Measurements from ENCODE around the gene CPT2.

CPT2 gene

GRCh38 chr1:53196017-53196484 lies 573 bp upstream of the CPT2 start:
- TF ChIP-seq, protein P1, sequence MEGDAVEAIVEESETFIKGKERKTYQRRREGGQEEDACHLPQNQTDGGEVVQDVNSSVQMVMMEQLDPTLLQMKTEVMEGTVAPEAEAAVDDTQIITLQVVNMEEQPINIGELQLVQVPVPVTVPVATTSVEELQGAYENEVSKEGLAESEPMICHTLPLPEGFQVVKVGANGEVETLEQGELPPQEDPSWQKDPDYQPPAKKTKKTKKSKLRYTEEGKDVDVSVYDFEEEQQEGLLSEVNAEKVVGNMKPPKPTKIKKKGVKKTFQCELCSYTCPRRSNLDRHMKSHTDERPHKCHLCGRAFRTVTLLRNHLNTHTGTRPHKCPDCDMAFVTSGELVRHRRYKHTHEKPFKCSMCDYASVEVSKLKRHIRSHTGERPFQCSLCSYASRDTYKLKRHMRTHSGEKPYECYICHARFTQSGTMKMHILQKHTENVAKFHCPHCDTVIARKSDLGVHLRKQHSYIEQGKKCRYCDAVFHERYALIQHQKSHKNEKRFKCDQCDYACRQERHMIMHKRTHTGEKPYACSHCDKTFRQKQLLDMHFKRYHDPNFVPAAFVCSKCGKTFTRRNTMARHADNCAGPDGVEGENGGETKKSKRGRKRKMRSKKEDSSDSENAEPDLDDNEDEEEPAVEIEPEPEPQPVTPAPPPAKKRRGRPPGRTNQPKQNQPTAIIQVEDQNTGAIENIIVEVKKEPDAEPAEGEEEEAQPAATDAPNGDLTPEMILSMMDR (IDR thresholded peaks at IDR 0.05): no peak

DNA sequence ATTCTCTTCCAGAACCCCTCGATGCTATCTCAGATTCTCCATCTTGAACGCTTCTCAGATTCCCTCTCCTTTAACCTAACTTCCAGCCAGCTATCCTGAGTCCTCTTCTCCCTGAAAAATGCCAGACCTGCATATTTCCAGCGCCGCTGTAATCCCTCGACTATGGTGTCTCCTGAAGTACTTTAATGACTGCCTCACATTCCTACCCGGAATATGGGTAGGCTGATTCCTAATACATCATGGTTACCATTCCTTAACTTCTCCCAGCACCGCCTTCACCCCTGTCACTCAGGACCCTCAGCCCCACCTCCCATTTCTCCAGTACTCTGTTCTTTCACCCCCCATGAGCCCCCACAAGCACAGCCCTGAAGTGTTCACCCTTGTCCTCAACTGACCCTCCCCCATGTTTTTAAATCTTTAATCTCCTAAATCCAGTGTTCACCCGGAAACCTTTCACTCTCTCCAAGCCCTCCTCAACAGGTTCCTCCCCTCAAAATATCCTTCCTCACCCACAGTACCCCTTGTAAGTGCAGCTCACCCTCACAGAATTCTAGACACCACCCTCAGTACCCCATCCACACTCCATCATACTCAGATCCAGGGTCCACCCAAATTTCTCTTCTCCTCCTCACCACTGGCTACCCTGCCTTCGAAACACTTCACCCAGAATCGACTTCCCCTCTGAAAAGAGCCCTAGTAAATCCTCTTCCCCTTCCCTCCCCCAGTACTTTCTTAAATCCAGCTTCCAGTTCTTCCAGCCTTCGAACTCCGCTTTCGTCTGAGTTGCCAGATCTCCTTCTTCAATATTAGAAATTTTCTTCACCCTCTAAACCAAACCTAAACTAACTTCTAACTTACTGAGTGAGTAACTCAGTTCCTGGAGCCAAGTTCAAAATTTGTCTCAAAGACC lies 922 bp downstream of the CPT2 start:
- TF ChIP-seq, protein P1 (IDR thresholded peaks at IDR 0.05): no peak

DNA sequence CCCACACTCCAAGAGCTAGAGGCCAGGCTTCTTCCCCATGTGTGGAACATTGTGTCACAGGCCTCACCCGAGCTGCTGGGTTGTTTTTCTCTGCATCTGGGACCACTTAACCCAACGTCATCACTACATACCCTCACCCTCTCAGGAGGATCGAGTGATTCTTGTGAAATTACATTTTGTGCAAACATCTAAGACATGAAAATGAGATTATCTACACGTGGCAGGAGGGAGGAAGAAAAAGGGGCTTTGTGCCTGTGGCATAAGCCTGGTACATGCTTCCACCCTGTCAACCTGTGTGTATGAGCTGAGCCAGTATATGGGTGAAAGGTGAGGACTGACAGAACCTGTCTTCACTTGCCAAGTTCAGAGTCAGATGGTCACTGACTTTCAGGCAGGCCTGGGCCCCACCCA lies 1.6 kb downstream of the CPT2 start:
- TF ChIP-seq, protein P1 (IDR thresholded peaks at IDR 0.05): no peak

GRCh38 chr1:53203466-53203865 lies 6.8 kb downstream of the CPT2 start:
- TF ChIP-seq, protein P1 (IDR thresholded peaks at IDR 0.05): no peak

DNA sequence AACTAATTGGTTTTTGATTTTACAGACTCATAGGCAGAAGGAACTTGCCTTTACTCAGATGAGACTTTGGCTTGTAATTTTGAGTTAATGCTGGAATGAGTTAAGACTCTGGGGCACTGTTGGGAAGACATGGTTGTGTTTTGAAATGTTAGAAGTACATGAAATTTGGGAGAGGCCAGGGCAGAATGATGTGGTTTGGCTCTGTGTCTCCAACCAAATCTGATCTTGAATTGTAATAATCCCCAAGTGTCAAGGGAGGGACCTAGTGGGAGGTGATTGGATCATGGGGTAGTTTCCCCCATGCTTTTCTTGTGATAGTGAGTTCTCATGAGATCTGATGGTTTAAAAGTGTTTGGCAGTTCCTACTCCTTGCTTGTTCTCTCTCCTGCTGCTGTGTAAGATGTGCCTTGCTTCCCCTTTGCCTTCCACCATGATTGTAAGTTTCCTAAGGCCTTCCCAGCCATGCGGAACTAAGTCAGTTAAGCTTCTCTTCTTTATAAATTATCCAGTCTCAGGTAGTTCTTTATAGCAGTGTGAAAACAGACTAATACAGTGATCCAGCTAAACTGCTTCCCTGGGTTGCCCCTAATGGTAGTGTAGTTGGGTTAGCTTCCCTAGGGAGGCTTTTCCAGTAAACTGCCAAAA lies 10.2 kb downstream of the CPT2 start:
- TF ChIP-seq, protein P1 (IDR thresholded peaks at IDR 0.05): no peak

DNA sequence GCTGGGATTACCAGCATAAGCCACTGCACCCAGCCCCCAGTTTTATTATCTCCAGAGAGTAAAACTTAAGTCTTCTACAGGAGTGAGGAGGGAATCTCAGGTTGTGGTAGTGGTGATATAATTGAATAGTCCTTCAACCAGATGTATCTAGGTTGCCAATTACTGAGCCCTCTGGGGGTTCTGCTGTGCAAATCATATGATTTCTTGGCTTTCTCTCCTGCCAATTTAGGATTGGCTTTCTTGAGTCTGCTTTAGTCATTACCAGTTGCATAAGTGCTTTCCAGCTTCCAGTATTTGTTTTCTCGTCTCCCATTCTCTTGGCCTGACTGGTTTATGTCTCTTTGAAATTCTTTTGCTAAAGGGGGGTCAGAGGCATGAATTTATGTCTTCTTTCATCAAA lies 11.1 kb downstream of the CPT2 start:
- TF ChIP-seq, protein P1 (IDR thresholded peaks at IDR 0.05): no peak

GRCh38 chr1:53210352-53210751 lies 13.7 kb downstream of the CPT2 start:
- TF ChIP-seq, protein P1 (IDR thresholded peaks at IDR 0.05): no peak

Data from LNCAP (cell line).